PC-9 (cell line): ENCODE measurements around the gene AP4B1.

ENCODE experiments used
- CTCF ChIP-seq: fragments of 200-600 bp; sonication (generic); conservative IDR thresholded peaks from 2 replicates; pipeline ENCODE4 v1.6.1; 2017; ENCODE audit warnings: mixed run types, antibody characterized with exemption, mild to moderate bottlenecking, moderate library complexity
- EZH2 ChIP-seq: fragments of 200-600 bp; sonication (generic); IDR thresholded peaks from 2 replicates; pipeline ENCODE4 v1.8.0; 2017; ENCODE audit warnings: antibody characterized with exemption, low read depth

DNA sequence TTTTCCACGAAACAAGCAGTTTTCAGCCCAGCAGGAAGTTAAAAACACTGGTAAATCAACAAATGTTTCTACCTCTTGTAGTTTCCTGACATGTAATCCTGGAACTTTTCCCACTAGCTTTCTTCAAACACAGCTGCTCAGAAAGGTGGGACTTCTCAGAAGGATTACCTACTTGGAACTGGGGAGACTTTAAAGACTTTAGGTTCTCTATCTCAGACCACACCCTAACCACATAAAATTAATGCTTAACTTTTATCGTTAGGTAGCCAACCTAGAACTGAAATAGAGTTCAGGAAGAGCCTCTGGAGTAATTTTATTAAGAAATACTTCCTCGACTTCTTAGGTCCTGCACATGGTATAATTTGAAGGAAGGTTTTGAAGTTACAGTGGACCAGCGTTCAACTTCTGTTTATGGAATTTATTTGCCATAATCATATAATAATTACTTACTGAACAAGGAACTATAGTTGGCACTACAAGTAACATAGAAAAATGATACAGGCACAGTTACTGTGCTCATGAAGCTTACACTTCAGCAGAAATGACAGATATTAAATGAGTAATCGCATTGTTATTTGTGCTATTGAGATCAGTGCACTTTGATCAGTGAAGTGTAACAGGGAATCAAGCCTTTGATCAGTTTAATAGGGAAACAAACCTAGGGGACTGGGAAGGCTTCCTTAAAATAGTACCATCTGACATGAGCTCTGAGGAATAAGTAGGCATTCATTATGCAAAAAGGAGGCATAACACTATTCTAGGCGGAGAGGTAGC, 17.0 kb downstream of the AP4B1 start, which contains the start of gene BCL2L15:
- no peak for TF ChIP-seq CTCF
- TF ChIP-seq EZH2: no peak
